ENCODE data around the gene TMEM179.
A peak's percentile ranks its signal among the peaks of the same experiment; 100 is the strongest.

TMEM179 gene

GRCh38 chr14:104564744-104565679 lies 39.6 kb downstream of the TMEM179 start:
- TF ChIP-seq CTCF (IDR thresholded peaks at IDR 0.05; ENCODE audit: insufficient read depth, low read depth, low read length, missing control alignments): no peak
- H3K4me3 ChIP-seq (ENCODE audit: low read length): no peak overlapping the region
- DNase-seq (ENCODE audit: low read depth): no peak

GRCh38 chr14:104563742-104564615 lies 40.6 kb downstream of the TMEM179 start:
- DNase-seq (ENCODE audit: low read depth): peak; percentile 31
- H3K4me3 ChIP-seq (ENCODE audit: low read length): no peak overlapping the region
- TF ChIP-seq CTCF (IDR thresholded peaks at IDR 0.05; ENCODE audit: insufficient read depth, low read depth, low read length, missing control alignments): peak; percentile 67

GRCh38 chr14:104563191-104563741 lies 41.3 kb downstream of the TMEM179 start:
- no peak for DNase-seq (ENCODE audit: low read depth)
- H3K4me3 ChIP-seq (ENCODE audit: low read length): no peak overlapping the region
- no peak for TF ChIP-seq CTCF (IDR thresholded peaks at IDR 0.05; ENCODE audit: insufficient read depth, low read depth, low read length, missing control alignments)

GRCh38 chr14:104562606-104563005 lies 42.0 kb downstream of the TMEM179 start:
- no peak for TF ChIP-seq CTCF (IDR thresholded peaks at IDR 0.05; ENCODE audit: insufficient read depth, low read depth, low read length, missing control alignments)
- no peak for DNase-seq (ENCODE audit: low read depth)
- no peak overlapping the region for H3K4me3 ChIP-seq (ENCODE audit: low read length)

GRCh38 chr14:104561632-104562495 lies 42.7 kb downstream of the TMEM179 start:
- no peak for TF ChIP-seq CTCF (IDR thresholded peaks at IDR 0.05; ENCODE audit: insufficient read depth, low read depth, low read length, missing control alignments)
- DNase-seq (ENCODE audit: low read depth): no peak

GRCh38 chr14:104561124-104561557 lies 43.4 kb downstream of the TMEM179 start:
- H3K4me3 ChIP-seq (ENCODE audit: low read length): no peak overlapping the region
- DNase-seq (ENCODE audit: low read depth): no peak
- TF ChIP-seq CTCF (IDR thresholded peaks at IDR 0.05; ENCODE audit: insufficient read depth, low read depth, low read length, missing control alignments): no peak

More at GRCh38 chr14:104561632-104562495, 42.7 kb downstream of the TMEM179 start:
- H3K4me3 ChIP-seq (ENCODE audit: low read length): no peak overlapping the region

Data from epithelial cell of esophagus (primary cell).